NOMO-1 treated with DMSO at 0.1 percent for 48 hours (cell line): ENCODE results near the gene CEP104.

ENCODE experiments used
- DNase-seq: peaks from one replicate; lab custom pipeline; 2025; ENCODE audit not compliant: unreplicated experiment; lab: John Stamatoyannopoulos, UW

The CEP104 gene

GRCh38 chr1:3894626-3895278 lies 37.7 kb upstream of the CEP104 start:
- no peak for DNase-seq

GRCh38 chr1:3893190-3893589 lies 36.2 kb upstream of the CEP104 start:
- DNase-seq: peak; percentile 5

GRCh38 chr1:3892748-3893147 lies 35.7 kb upstream of the CEP104 start:
- no peak for DNase-seq

GRCh38 chr1:3891329-3891865 lies 34.4 kb upstream of the CEP104 start:
- DNase-seq: no peak

- DNase-seq: peak; percentile 70
Measured at GRCh38 chr1:3890389-3891328, 33.6 kb upstream of the CEP104 start.

- no peak for DNase-seq
Measured at GRCh38 chr1:3889936-3890335, 32.9 kb upstream of the CEP104 start.

GRCh38 chr1:3888301-3888700 lies 31.3 kb upstream of the CEP104 start:
- DNase-seq: no peak

- DNase-seq: no peak
Measured at GRCh38 chr1:3886691-3887090, 29.7 kb upstream of the CEP104 start.

- no peak for DNase-seq
Measured at GRCh38 chr1:3886106-3886670, 29.2 kb upstream of the CEP104 start.

- no peak for DNase-seq
Measured at GRCh38 chr1:3885611-3886010, 28.6 kb upstream of the CEP104 start.

GRCh38 chr1:3884966-3885365 lies 28.0 kb upstream of the CEP104 start:
- DNase-seq: no peak

- no peak for DNase-seq
Measured at GRCh38 chr1:3883194-3883925, 26.3 kb upstream of the CEP104 start.

- no peak for DNase-seq
Measured at GRCh38 chr1:3881193-3881480, 24.1 kb upstream of the CEP104 start.

- DNase-seq: no peak
Measured at GRCh38 chr1:3880429-3881192, 23.6 kb upstream of the CEP104 start.

- no peak for DNase-seq
Measured at GRCh38 chr1:3879787-3880428, 22.9 kb upstream of the CEP104 start.

GRCh38 chr1:3879099-3879498 lies 22.1 kb upstream of the CEP104 start:
- DNase-seq: no peak

GRCh38 chr1:3876716-3877115 lies 19.7 kb upstream of the CEP104 start:
- DNase-seq: no peak

- no peak for DNase-seq
Measured at GRCh38 chr1:3874736-3875135, 17.7 kb upstream of the CEP104 start.

GRCh38 chr1:3872546-3872945 lies 15.5 kb upstream of the CEP104 start:
- DNase-seq: no peak

GRCh38 chr1:3871451-3871805 lies 14.4 kb upstream of the CEP104 start:
- DNase-seq: no peak
